HepG2 (cell line): ENCODE data around the gene HNRNPUL1. TPM values are rescaled to one million over a fixed set of nuclear protein-coding genes. Genes with fewer than 3 reads are reported as not detected.

Source experiments
- ELF1 ChIP-seq: sonication (generic); formaldehyde crosslinking; IDR thresholded peaks from 2 replicates; pipeline ENCODE4 v1.4.0; 2020; ENCODE audit warnings: missing genetic modification reagents
- HNRNPLL ChIP-seq: fragments of 200-400 bp; formaldehyde crosslinking; IDR thresholded peaks from 2 replicates; pipeline ENCODE4 v1.6.1; 2017; ENCODE audit warnings: mild to moderate bottlenecking, low read depth, low read length; ENCODE audit not compliant: poor library complexity, severe bottlenecking
- IRX3 ChIP-seq: sonication (generic); formaldehyde crosslinking; IDR thresholded peaks from 2 replicates; pipeline ENCODE4 v1.8.1; 2023; ENCODE audit warnings: mild to moderate bottlenecking, low read depth, missing genetic modification reagents, borderline replicate concordance
- POLR2A ChIP-seq, 2 experiments: IDR thresholded peaks; 2 replicates each; pipeline ENCODE4 v1.6.1; 2011; ENCODE audit warnings: low read depth in 2 of 2, low read length in 2 of 2, mild to moderate bottlenecking in 1 of 2, moderate library complexity in 1 of 2; ENCODE audit not compliant: insufficient read depth in 1 of 2
- POLR2AphosphoS2 ChIP-seq: IDR thresholded peaks from 2 replicates; pipeline ENCODE4 v1.6.1; 2011; ENCODE audit warnings: low read depth, low read length, improper control_type of control experiment
- SCMH1 ChIP-seq: sonication (generic); formaldehyde crosslinking; IDR thresholded peaks from 2 replicates; pipeline ENCODE4 v1.9.0; 2021; ENCODE audit warnings: missing genetic modification reagents, mild to moderate bottlenecking, borderline replicate concordance
- SP1 ChIP-seq, 2 experiments: fragments of 450-650 bp in 1 of 2; sonication (generic) in 1 of 2; formaldehyde crosslinking in 1 of 2; IDR thresholded peaks; 2 replicates each; pipeline versions ENCODE4 v1.4.0 to v1.6.1; 2016 to 2020; ENCODE audit warnings: missing genetic modification reagents in 1 of 2
- YEATS4 ChIP-seq: sonication (generic); formaldehyde crosslinking; IDR thresholded peaks from 2 replicates; pipeline ENCODE4 v1.4.0; 2020; ENCODE audit warnings: missing genetic modification reagents, borderline replicate concordance
- ZMYM4 ChIP-seq: sonication (generic); formaldehyde crosslinking; IDR thresholded peaks from 2 replicates; pipeline ENCODE4 v1.8.1; 2023; ENCODE audit warnings: mild to moderate bottlenecking, missing genetic modification reagents
- ZNF44 ChIP-seq: sonication (generic); formaldehyde crosslinking; IDR thresholded peaks from 2 replicates; pipeline ENCODE4 v1.5.1; 2020; ENCODE audit warnings: mild to moderate bottlenecking, missing genetic modification reagents
- ZNF547 ChIP-seq: sonication (generic); formaldehyde crosslinking; IDR thresholded peaks from 2 replicates; pipeline ENCODE4 v1.5.1; 2020; ENCODE audit warnings: mild to moderate bottlenecking, missing genetic modification reagents
- ZNF746 ChIP-seq: sonication (generic); formaldehyde crosslinking; IDR thresholded peaks from 2 replicates; pipeline ENCODE4 v1.8.0; 2022; ENCODE audit warnings: mild to moderate bottlenecking, missing genetic modification reagents
- ZNF766 ChIP-seq: sonication (generic); formaldehyde crosslinking; IDR thresholded peaks from 2 replicates; pipeline ENCODE4 v1.5.0; 2020; ENCODE audit warnings: missing genetic modification reagents, borderline replicate concordance
- polyA plus RNA-seq, 8 experiments: library from polyadenylated mRNA; depleted of rRNA in 3 of 8; stranded (reverse) in 7 of 8; unstranded in 1 of 8; fragments of >200 nt; fragmentation: Illumina TruSeq in 4 of 8; extraction: Trizol in 4 of 8; gene quantifications; 2 replicates each; pipeline versions ENCODE4 v1.2.1 to v1.2.3, GENCODE V29; 2011 to 2016; ENCODE audit warnings: low read depth in 4 of 8, missing spikeins in 1 of 8, mixed read lengths in 1 of 8; ENCODE audit not compliant: insufficient read depth in 1 of 8
- total RNA-seq, 5 experiments: library from RNA; depleted of rRNA; stranded (reverse); fragments of >200 nt; fragmentation: Illumina TruSeq; extraction: Trizol; gene quantifications; 2 replicates each; pipeline ENCODE4 v1.2.3, GENCODE V29; 2016; ENCODE audit warnings: low read depth in 1 of 5
- TF ChIP-seq, protein P1 (sequence below): IDR thresholded peaks from 2 replicates; pipeline ENCODE4 v1.6.1; 2016; ENCODE audit warnings: mild to moderate bottlenecking
- TF ChIP-seq, protein P2 (sequence below): sonication (generic); formaldehyde crosslinking; IDR thresholded peaks from 2 replicates; pipeline ENCODE4 v1.4.0; 2020; ENCODE audit warnings: missing genetic modification reagents, low read depth, mild to moderate bottlenecking, borderline replicate concordance
- TF ChIP-seq, protein P3 (sequence below): sonication (generic); formaldehyde crosslinking; IDR thresholded peaks from 2 replicates; pipeline ENCODE4 v1.8.1; 2022; ENCODE audit warnings: mild to moderate bottlenecking, missing genetic modification reagents
- TF ChIP-seq, protein P4 (sequence below): fragments of 450-650 bp; IDR thresholded peaks from 2 replicates; pipeline ENCODE4 v1.6.1; 2016
- TF ChIP-seq, protein P5 (sequence below): sonication (generic); formaldehyde crosslinking; IDR thresholded peaks from 2 replicates; pipeline ENCODE4 v1.5.0; 2020; ENCODE audit warnings: missing genetic modification reagents
- TF ChIP-seq, protein P6 (sequence below): IDR thresholded peaks from 2 replicates; pipeline ENCODE4 v1.6.1; 2012; ENCODE audit warnings: inconsistent platforms
- TF ChIP-seq, protein P7 (sequence below): sonication (generic); formaldehyde crosslinking; IDR thresholded peaks from 2 replicates; pipeline ENCODE4 v1.4.0; 2020; ENCODE audit warnings: missing genetic modification reagents

HNRNPUL1 gene
- total and polyA plus RNA-seq, 2 of the 13 experiments (the other 11 are each of a cell fraction or from before 2014, with no cell fraction given): 30.9 to 81.7 TPM

DNA sequence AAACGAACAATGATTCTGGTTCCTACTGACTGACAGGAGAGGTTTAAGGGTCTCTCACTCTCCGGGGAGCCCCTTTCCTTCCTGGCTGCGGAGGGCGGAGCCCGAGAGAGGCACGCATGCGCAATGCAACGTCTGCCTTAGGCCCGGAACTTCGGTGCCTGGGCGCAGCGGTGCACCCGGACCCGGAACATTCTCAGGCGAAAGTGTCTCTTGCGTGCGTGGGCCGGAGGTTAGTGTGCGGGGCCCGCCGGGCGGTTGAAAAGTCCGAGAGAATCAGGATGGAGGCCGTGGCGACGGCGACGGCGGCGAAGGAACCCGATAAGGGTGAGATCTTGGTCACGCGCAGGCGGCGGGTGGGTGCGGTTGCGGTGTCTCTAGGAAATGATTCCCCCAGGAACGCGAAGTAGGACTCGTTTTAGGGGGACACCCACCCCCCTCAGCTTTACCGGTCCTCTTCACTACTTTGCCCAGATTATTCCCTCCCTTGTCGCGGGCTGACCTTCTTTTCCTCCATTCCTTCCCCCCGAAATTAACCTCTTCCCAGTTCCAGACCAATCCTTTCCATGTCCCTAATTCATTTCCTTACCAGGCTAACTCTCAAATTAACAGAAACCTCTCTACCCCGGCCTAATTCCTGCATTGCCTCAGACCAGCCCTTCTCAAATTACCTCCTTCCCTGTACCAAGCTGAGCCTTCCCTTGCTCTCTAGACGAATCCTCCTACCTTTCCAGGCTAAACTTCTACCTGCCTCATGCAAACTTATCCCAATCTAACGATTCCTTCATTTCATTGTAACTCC lies 46.1 kb downstream of the HNRNPUL1 start, which contains the start of gene CCDC97 (continued):
- TF ChIP-seq SCMH1 (CRISPR knock-in tag) (no peak), ZMYM4 (CRISPR knock-in tag) (peak; percentile 65), ZNF547 (peak; percentile 45; the same call in 1 of the 2 replicates), IRX3 (CRISPR knock-in tag) (0 out of 2 replicates have a peak, but pooled peaks have one; percentile 14), SP1 (IDR thresholded peaks at IDR 0.05) (no peak), SP1 (CRISPR knock-in tag; IDR thresholded peaks at IDR 0.05) (peak; percentile 69), ZNF746 (CRISPR knock-in tag) (0 out of 2 replicates have a peak, but pooled peaks have one; percentile 38), ZNF766 (CRISPR knock-in tag) (peak; percentile 80; the same call in 1 of the 2 replicates), ZNF44 (CRISPR knock-in tag) (0 out of 2 replicates have a peak, but pooled peaks have one; percentile 30), YEATS4 (CRISPR knock-in tag) (peak; percentile 97), POLR2AphosphoS2 (no peak), HNRNPLL (peak; percentile 79), POLR2A (IDR thresholded peaks at IDR 0.05; ENCODE audit: insufficient read depth in 1 of 2, low read depth in 2 of 2, low read length in 2 of 2) (peak; percentile 74 to 78), ELF1 (CRISPR knock-in tag) (peak; percentile 89)
- TF ChIP-seq, protein P1, sequence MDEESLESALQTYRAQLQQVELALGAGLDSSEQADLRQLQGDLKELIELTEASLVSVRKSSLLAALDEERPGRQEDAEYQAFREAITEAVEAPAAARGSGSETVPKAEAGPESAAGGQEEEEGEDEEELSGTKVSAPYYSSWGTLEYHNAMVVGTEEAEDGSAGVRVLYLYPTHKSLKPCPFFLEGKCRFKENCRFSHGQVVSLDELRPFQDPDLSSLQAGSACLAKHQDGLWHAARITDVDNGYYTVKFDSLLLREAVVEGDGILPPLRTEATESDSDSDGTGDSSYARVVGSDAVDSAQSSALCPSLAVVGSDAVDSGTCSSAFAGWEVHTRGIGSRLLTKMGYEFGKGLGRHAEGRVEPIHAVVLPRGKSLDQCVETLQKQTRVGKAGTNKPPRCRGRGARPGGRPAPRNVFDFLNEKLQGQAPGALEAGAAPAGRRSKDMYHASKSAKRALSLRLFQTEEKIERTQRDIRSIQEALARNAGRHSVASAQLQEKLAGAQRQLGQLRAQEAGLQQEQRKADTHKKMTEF: peak; percentile 94
- TF ChIP-seq, protein P2, sequence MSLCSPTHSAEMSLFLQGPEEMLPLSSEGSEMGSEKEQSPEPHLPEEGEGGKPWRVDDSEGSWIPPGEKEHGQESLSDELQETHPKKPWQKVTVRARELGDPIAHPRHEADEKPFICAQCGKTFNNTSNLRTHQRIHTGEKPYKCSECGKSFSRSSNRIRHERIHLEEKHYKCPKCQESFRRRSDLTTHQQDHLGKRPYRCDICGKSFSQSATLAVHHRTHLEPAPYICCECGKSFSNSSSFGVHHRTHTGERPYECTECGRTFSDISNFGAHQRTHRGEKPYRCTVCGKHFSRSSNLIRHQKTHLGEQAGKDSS (CRISPR knock-in tag): peak; percentile 64; the same call in 1 of the 2 replicates
- TF ChIP-seq, protein P3, sequence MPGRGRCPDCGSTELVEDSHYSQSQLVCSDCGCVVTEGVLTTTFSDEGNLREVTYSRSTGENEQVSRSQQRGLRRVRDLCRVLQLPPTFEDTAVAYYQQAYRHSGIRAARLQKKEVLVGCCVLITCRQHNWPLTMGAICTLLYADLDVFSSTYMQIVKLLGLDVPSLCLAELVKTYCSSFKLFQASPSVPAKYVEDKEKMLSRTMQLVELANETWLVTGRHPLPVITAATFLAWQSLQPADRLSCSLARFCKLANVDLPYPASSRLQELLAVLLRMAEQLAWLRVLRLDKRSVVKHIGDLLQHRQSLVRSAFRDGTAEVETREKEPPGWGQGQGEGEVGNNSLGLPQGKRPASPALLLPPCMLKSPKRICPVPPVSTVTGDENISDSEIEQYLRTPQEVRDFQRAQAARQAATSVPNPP (CRISPR knock-in tag): peak; percentile 51; the same call in 1 of the 2 replicates
- TF ChIP-seq, protein P4, sequence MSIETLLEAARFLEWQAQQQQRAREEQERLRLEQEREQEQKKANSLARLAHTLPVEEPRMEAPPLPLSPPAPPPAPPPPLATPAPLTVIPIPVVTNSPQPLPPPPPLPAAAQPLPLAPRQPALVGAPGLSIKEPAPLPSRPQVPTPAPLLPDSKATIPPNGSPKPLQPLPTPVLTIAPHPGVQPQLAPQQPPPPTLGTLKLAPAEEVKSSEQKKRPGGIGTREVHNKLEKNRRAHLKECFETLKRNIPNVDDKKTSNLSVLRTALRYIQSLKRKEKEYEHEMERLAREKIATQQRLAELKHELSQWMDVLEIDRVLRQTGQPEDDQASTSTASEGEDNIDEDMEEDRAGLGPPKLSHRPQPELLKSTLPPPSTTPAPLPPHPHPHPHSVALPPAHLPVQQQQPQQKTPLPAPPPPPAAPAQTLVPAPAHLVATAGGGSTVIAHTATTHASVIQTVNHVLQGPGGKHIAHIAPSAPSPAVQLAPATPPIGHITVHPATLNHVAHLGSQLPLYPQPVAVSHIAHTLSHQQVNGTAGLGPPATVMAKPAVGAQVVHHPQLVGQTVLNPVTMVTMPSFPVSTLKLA: 0 out of 2 replicates have a peak, but pooled peaks have one; percentile 26
- TF ChIP-seq, protein P5, sequence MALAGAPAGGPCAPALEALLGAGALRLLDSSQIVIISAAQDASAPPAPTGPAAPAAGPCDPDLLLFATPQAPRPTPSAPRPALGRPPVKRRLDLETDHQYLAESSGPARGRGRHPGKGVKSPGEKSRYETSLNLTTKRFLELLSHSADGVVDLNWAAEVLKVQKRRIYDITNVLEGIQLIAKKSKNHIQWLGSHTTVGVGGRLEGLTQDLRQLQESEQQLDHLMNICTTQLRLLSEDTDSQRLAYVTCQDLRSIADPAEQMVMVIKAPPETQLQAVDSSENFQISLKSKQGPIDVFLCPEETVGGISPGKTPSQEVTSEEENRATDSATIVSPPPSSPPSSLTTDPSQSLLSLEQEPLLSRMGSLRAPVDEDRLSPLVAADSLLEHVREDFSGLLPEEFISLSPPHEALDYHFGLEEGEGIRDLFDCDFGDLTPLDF: 0 out of 2 replicates have a peak, but pooled peaks have one; percentile 49
- TF ChIP-seq, protein P6, sequence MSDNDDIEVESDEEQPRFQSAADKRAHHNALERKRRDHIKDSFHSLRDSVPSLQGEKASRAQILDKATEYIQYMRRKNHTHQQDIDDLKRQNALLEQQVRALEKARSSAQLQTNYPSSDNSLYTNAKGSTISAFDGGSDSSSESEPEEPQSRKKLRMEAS: peak; percentile 50; the same call in 1 of the 2 replicates
- TF ChIP-seq, protein P7, sequence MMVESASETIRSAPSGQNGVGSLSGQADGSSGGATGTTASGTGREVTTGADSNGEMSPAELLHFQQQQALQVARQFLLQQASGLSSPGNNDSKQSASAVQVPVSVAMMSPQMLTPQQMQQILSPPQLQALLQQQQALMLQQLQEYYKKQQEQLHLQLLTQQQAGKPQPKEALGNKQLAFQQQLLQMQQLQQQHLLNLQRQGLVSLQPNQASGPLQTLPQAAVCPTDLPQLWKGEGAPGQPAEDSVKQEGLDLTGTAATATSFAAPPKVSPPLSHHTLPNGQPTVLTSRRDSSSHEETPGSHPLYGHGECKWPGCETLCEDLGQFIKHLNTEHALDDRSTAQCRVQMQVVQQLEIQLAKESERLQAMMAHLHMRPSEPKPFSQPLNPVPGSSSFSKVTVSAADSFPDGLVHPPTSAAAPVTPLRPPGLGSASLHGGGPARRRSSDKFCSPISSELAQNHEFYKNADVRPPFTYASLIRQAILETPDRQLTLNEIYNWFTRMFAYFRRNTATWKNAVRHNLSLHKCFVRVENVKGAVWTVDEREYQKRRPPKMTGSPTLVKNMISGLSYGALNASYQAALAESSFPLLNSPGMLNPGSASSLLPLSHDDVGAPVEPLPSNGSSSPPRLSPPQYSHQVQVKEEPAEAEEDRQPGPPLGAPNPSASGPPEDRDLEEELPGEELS (CRISPR knock-in tag): peak; percentile 66
